HUES6 (cell line): ENCODE data around the gene BTN3A1.

ENCODE experiments used
- H3K27ac ChIP-seq: 2 replicates; pipeline ENCODE4 v1.7.0; 2013; ENCODE audit warnings: low read depth, mild to moderate bottlenecking, low read length, inconsistent platforms
- H3K27me3 ChIP-seq: 2 replicates; pipeline ENCODE4 v1.6.1; 2013; ENCODE audit warnings: low read length; ENCODE audit not compliant: control insufficient read depth, insufficient read depth
- H3K36me3 ChIP-seq: 2 replicates; pipeline ENCODE4 v1.6.1; 2013; ENCODE audit warnings: low read length; ENCODE audit not compliant: control insufficient read depth, insufficient read depth
- H3K4me1 ChIP-seq: 2 replicates; pipeline ENCODE4 v1.6.1; 2013; ENCODE audit warnings: low read length; ENCODE audit not compliant: control insufficient read depth, insufficient read depth
- H3K4me3 ChIP-seq: 2 replicates; pipeline ENCODE4 v1.5.1; 2013; ENCODE audit warnings: low read depth, low read length
- H3K9ac ChIP-seq: one replicate; pipeline ENCODE4 v1.6.1; 2013; ENCODE audit warnings: mild to moderate bottlenecking, low read length
- H3K9me3 ChIP-seq: 2 replicates; pipeline ENCODE4 v1.6.1; 2013; ENCODE audit warnings: low read depth, low read length; ENCODE audit not compliant: control insufficient read depth, insufficient read depth

Gene BTN3A1

GRCh38 chr6:26441977-26442376 lies 39.9 kb downstream of the BTN3A1 start:
- Histone ChIP-seq H3K4me1 (no peaks in the 10 kb centered on the region), H3K4me3 (no peak overlapping the region), H3K9ac (no peak overlapping the region), H3K27ac (no peak overlapping the region), H3K36me3 (no peaks in the 10 kb centered on the region), H3K27me3 (no peaks in the 10 kb centered on the region), H3K9me3 (no peaks in the 10 kb centered on the region)

GRCh38 chr6:26445934-26446667 lies 44.0 kb downstream of the BTN3A1 start:
- H3K27ac ChIP-seq = no peak overlapping the region
- no peaks in the 10 kb centered on the region for H3K9me3 ChIP-seq
- H3K27me3 ChIP-seq = no peaks in the 10 kb centered on the region
- H3K4me1 ChIP-seq = no peaks in the 10 kb centered on the region
- no peaks in the 10 kb centered on the region for H3K36me3 ChIP-seq
- no peak overlapping the region for H3K9ac ChIP-seq
- no peak overlapping the region for H3K4me3 ChIP-seq

- Histone ChIP-seq H3K9ac (no peak overlapping the region), H3K9me3 (no peaks in the 10 kb centered on the region), H3K4me1 (no peaks in the 10 kb centered on the region), H3K27ac (no peak overlapping the region), H3K27me3 (no peaks in the 10 kb centered on the region), H3K4me3 (no peak overlapping the region), H3K36me3 (no peaks in the 10 kb centered on the region)
These were observed 45.2 kb downstream of the BTN3A1 start for GRCh38 chr6:26447257-26447656.

- Histone ChIP-seq H3K27me3 (no peaks in the 10 kb centered on the region), H3K9me3 (no peaks in the 10 kb centered on the region), H3K9ac (no peak overlapping the region), H3K4me3 (no peak overlapping the region), H3K36me3 (no peaks in the 10 kb centered on the region), H3K27ac (no peak overlapping the region), H3K4me1 (no peaks in the 10 kb centered on the region)
These were observed 48.2 kb downstream of the BTN3A1 start for GRCh38 chr6:26450240-26450639.

- Histone ChIP-seq H3K36me3 (no peaks in the 10 kb centered on the region), H3K9me3 (no peaks in the 10 kb centered on the region), H3K9ac (no peak overlapping the region), H3K4me3 (no peak overlapping the region), H3K4me1 (peaks cover 5% of the 10 kb centered on the region), H3K27me3 (no peaks in the 10 kb centered on the region), H3K27ac (no peak overlapping the region)
These were observed 50.7 kb downstream of the BTN3A1 start for GRCh38 chr6:26452631-26453235.

- peaks cover 5% of the 10 kb centered on the region for H3K4me1 ChIP-seq
- H3K27ac ChIP-seq = no peak overlapping the region
- no peak overlapping the region for H3K9ac ChIP-seq
- H3K36me3 ChIP-seq = peaks cover 7% of the 10 kb centered on the region
- no peaks in the 10 kb centered on the region for H3K27me3 ChIP-seq
- no peaks in the 10 kb centered on the region for H3K9me3 ChIP-seq
- no peak overlapping the region for H3K4me3 ChIP-seq
These were observed 52.6 kb downstream of the BTN3A1 start for GRCh38 chr6:26454631-26455030.

GRCh38 chr6:26455357-26455970 lies 53.4 kb downstream of the BTN3A1 start:
- Histone ChIP-seq H3K9ac (no peak overlapping the region), H3K27me3 (no peaks in the 10 kb centered on the region), H3K4me1 (peaks cover 5% of the 10 kb centered on the region), H3K9me3 (no peaks in the 10 kb centered on the region), H3K36me3 (peaks cover 14% of the 10 kb centered on the region), H3K27ac (no peak overlapping the region), H3K4me3 (no peak overlapping the region)

- Histone ChIP-seq H3K27me3 (no peaks in the 10 kb centered on the region), H3K9me3 (no peaks in the 10 kb centered on the region), H3K36me3 (peaks cover 25% of the 10 kb centered on the region), H3K9ac (peak overlapping the region; percentile 95), H3K27ac (peak overlapping the region; percentile 91), H3K4me3 (peak overlapping the region; percentile 95), H3K4me1 (peaks cover 5% of the 10 kb centered on the region)
These were observed 55.3 kb downstream of the BTN3A1 start for GRCh38 chr6:26457264-26457805.

GRCh38 chr6:26457806-26458688 lies 56.0 kb downstream of the BTN3A1 start, which contains the start of gene BTN2A1:
TSS of gene BTN2A1 (plus strand) at chr6:26457955. CDS start at chr6:26458637, 682 bp downstream.
- Histone ChIP-seq H3K4me1 (peaks cover 5% of the 10 kb centered on the region), H3K4me3 (peak within 1 kb of the TSS; percentile 95), H3K9me3 (no peaks in the 10 kb centered on the region), H3K9ac (peak within 1 kb of the TSS; percentile 95), H3K27me3 (no peaks in the 10 kb centered on the region), H3K36me3 (peaks cover 32% of the 10 kb centered on the region), H3K27ac (peak within 1 kb of the TSS; percentile 91)

GRCh38 chr6:26459023-26459810 lies 57.1 kb downstream of the BTN3A1 start:
- H3K4me3 ChIP-seq = peak overlapping the region; percentile 95; the same call in 1 of the 2 replicates
- no peaks in the 10 kb centered on the region for H3K27me3 ChIP-seq
- no peaks in the 10 kb centered on the region for H3K9me3 ChIP-seq
- no peak overlapping the region for H3K27ac ChIP-seq
- peaks cover 44% of the 10 kb centered on the region for H3K36me3 ChIP-seq
- H3K4me1 ChIP-seq = peaks cover 5% of the 10 kb centered on the region
- no peak overlapping the region for H3K9ac ChIP-seq
